GM23338 (cell line): ENCODE measurements around the gene CRHR1. TPM values are rescaled to one million over a fixed set of nuclear protein-coding genes. Genes with fewer than 3 reads are reported as not detected.

Experiments used
- ATAC-seq: fragments of 200-7000 bp; cut with Tn5 transposase; 3 replicates; pipeline ENCODE4 v1.9.1; 2020
- DNase-seq: peaks from one replicate; pipeline ENCODE4 v3.0.0-alpha.2; 2015; ENCODE audit warnings: low spot score
- H2AFZ ChIP-seq: fragments of 200-600 bp; sonication (generic); 2 replicates; pipeline ENCODE4 v1.8.0; 2016; ENCODE audit warnings: antibody characterized with exemption, mild to moderate bottlenecking, moderate library complexity
- H3F3A ChIP-seq: fragments of 200-600 bp; sonication (generic); replicated peaks from 2 replicates; pipeline ENCODE4 v1.8.0; 2017; ENCODE audit warnings: antibody characterized with exemption, mixed run types, low read depth
- H3K27ac ChIP-seq: fragments of 200-600 bp; sonication (generic); 2 replicates; pipeline ENCODE4 v1.6.1; 2016; ENCODE audit warnings: low read depth
- H3K27me3 ChIP-seq: fragments of 200-600 bp; sonication (generic); 2 replicates; pipeline ENCODE4 v1.8.0; 2016; ENCODE audit warnings: mild to moderate bottlenecking, mixed run types, moderate library complexity; ENCODE audit not compliant: insufficient read depth
- H3K36me3 ChIP-seq: fragments of 200-600 bp; sonication (generic); 2 replicates; pipeline ENCODE4 v1.8.0; 2016; ENCODE audit warnings: mild to moderate bottlenecking; ENCODE audit not compliant: insufficient read depth
- H3K4me1 ChIP-seq: fragments of 200-600 bp; sonication (generic); 2 replicates; pipeline ENCODE4 v1.8.0; 2016; ENCODE audit warnings: mild to moderate bottlenecking, moderate library complexity; ENCODE audit not compliant: insufficient read depth
- H3K4me2 ChIP-seq: fragments of 200-600 bp; sonication (generic); 2 replicates; pipeline ENCODE4 v1.7.1; 2017; ENCODE audit warnings: mixed run types
- H3K4me3 ChIP-seq: fragments of 200-600 bp; sonication (generic); 2 replicates; pipeline ENCODE4 v1.6.1; 2016; ENCODE audit warnings: mixed run types
- H3K79me2 ChIP-seq: fragments of 200-600 bp; sonication (generic); replicated peaks from 2 replicates; pipeline ENCODE4 v1.8.0; 2017; ENCODE audit warnings: mild to moderate bottlenecking; ENCODE audit not compliant: insufficient read depth
- H3K9me2 ChIP-seq: fragments of 200-600 bp; sonication (generic); 2 replicates; pipeline ENCODE4 v1.8.0; 2017; ENCODE audit not compliant: insufficient read depth
- H4K20me1 ChIP-seq: fragments of 200-600 bp; sonication (generic); replicated peaks from 2 replicates; pipeline ENCODE4 v1.8.0; 2017; ENCODE audit warnings: mild to moderate bottlenecking; ENCODE audit not compliant: insufficient read depth
- H3K27ac Mint-ChIP-seq: 2 replicates; pipeline ENCODE4 v1.8.0; 2020; ENCODE audit warnings: inconsistent platforms, mild to moderate bottlenecking, moderate library complexity, mixed read lengths
- H3K27me3 Mint-ChIP-seq: 3 replicates; pipeline ENCODE4 v1.8.0; 2022; ENCODE audit warnings: low read depth, mild to moderate bottlenecking, moderate library complexity, mixed read lengths, inconsistent platforms; ENCODE audit not compliant: insufficient read depth, poor library complexity
- H3K36me3 Mint-ChIP-seq: 3 replicates; pipeline ENCODE4 v1.8.0; 2021; ENCODE audit warnings: low read depth, mild to moderate bottlenecking, inconsistent platforms, moderate library complexity, mixed read lengths
- H3K4me1 Mint-ChIP-seq: 3 replicates; pipeline ENCODE4 v1.8.0; 2020; ENCODE audit warnings: mild to moderate bottlenecking, inconsistent platforms, mixed read lengths
- H3K4me3 Mint-ChIP-seq: 3 replicates; pipeline ENCODE4 v1.8.0; 2021; ENCODE audit warnings: moderate library complexity, mild to moderate bottlenecking, inconsistent platforms, mixed read lengths
- H3K9me3 Mint-ChIP-seq: 3 replicates; pipeline ENCODE4 v1.8.0; 2020; ENCODE audit warnings: moderate library complexity, mild to moderate bottlenecking, inconsistent platforms, mixed read lengths
- CREB1 ChIP-seq: fragments of 250-450 bp; sonication (Bioruptor Pico); IDR thresholded peaks from 2 replicates; pipeline ENCODE4 v1.5.0; 2020; ENCODE audit warnings: low read depth, mild to moderate bottlenecking, moderate library complexity
- EZH2 ChIP-seq: fragments of 200-600 bp; sonication (generic); IDR thresholded peaks from one replicate; pipeline ENCODE4 v1.8.0; 2017; ENCODE audit warnings: antibody characterized with exemption, mild to moderate bottlenecking, low read depth; ENCODE audit not compliant: unreplicated experiment
- EZH2phosphoT487 ChIP-seq: fragments of 200-600 bp; sonication (generic); IDR thresholded peaks from one replicate; pipeline ENCODE4 v1.8.1; 2018; ENCODE audit warnings: antibody characterized with exemption; ENCODE audit not compliant: unreplicated experiment
- JUNB ChIP-seq: IDR thresholded peaks from one replicate; pipeline ENCODE4 v1.6.1; 2016; ENCODE audit warnings: antibody characterized with exemption; ENCODE audit not compliant: unreplicated experiment
- NANOG ChIP-seq: IDR thresholded peaks from 2 replicates; pipeline ENCODE4 v1.6.1; 2016; ENCODE audit warnings: antibody characterized with exemption, borderline replicate concordance
- POLR2AphosphoS5 ChIP-seq: IDR thresholded peaks from 2 replicates; pipeline ENCODE4 v1.6.1; 2016; ENCODE audit warnings: antibody characterized with exemption, low read depth
- STAT1 ChIP-seq: IDR thresholded peaks from one replicate; pipeline ENCODE4 v1.6.1; 2016; ENCODE audit warnings: antibody characterized with exemption; ENCODE audit not compliant: unreplicated experiment
- ZNF114 ChIP-seq: fragments of 250-450 bp; sonication (Bioruptor Pico); IDR thresholded peaks from 2 replicates; pipeline ENCODE4 v1.5.0; 2020; ENCODE audit warnings: mild to moderate bottlenecking, moderate library complexity
- ZNF331 ChIP-seq: fragments of 250-450 bp; sonication (Bioruptor Pico); IDR thresholded peaks from 2 replicates; pipeline ENCODE4 v1.5.0; 2020; ENCODE audit warnings: low read depth, mild to moderate bottlenecking, moderate library complexity
- ZNF462 ChIP-seq: fragments of 250-450 bp; sonication (Bioruptor Pico); IDR thresholded peaks from 2 replicates; pipeline ENCODE4 v1.5.0; 2020; ENCODE audit warnings: mild to moderate bottlenecking, moderate library complexity
- polyA plus RNA-seq: library from polyadenylated mRNA; unstranded; fragments of >200 nt; fragmentation: Nextera tagmentation; extraction: Ambion mirVana; gene quantifications from 2 replicates; pipeline ENCODE4 v1.2.1, GENCODE V29; 2016
- total RNA-seq: library from RNA; depleted of rRNA; stranded (reverse); fragments of >200 nt; shearing (Covaris generic); gene quantifications from 2 replicates; pipeline ENCODE4 v1.2.3, GENCODE V29; 2014
- TF ChIP-seq, protein P1 (sequence below): IDR thresholded peaks from 2 replicates; pipeline ENCODE4 v1.6.1; 2016; ENCODE audit warnings: antibody characterized with exemption

Gene CRHR1
- total and polyA plus RNA-seq, 2 experiments from 2014 or later = 0.19 to 0.76 TPM

GRCh38 chr17:45854209-45854608 lies 70.1 kb downstream of the CRHR1 start:
- no peak overlapping the region for H3K4me3 Mint-ChIP-seq
- ATAC-seq = no peak
- no peak overlapping the region for H3K27ac ChIP-seq
- TF ChIP-seq JUNB (no peak), ZNF114 (CRISPR knock-in tag) (no peak), ZNF462 (CRISPR knock-in tag) (no peak), EZH2 (no peak), STAT1 (no peak), CREB1 (no peak), ZNF331 (CRISPR knock-in tag) (no peak), NANOG (no peak), EZH2phosphoT487 (no peak), POLR2AphosphoS5 (no peak)
- TF ChIP-seq, protein P1, sequence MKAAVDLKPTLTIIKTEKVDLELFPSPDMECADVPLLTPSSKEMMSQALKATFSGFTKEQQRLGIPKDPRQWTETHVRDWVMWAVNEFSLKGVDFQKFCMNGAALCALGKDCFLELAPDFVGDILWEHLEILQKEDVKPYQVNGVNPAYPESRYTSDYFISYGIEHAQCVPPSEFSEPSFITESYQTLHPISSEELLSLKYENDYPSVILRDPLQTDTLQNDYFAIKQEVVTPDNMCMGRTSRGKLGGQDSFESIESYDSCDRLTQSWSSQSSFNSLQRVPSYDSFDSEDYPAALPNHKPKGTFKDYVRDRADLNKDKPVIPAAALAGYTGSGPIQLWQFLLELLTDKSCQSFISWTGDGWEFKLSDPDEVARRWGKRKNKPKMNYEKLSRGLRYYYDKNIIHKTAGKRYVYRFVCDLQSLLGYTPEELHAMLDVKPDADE = no peak
- H3K27me3 ChIP-seq = no peaks in the 10 kb centered on the region
- no peaks in the 10 kb centered on the region for H3K36me3 Mint-ChIP-seq
- no peak overlapping the region for H3K4me3 ChIP-seq
- no peaks in the 10 kb centered on the region for H3K9me2 ChIP-seq
- peaks cover 9% of the 10 kb centered on the region for H3K27me3 Mint-ChIP-seq
- no peaks in the 10 kb centered on the region for H3K79me2 ChIP-seq
- H4K20me1 ChIP-seq = no peaks in the 10 kb centered on the region
- H2AFZ ChIP-seq = no peak overlapping the region
- H3K4me1 ChIP-seq = no peaks in the 10 kb centered on the region
- no peak overlapping the region for H3K4me2 ChIP-seq
- peaks cover 2% of the 10 kb centered on the region; the same call in 1 of the 3 replicates for H3K4me1 Mint-ChIP-seq
- H3F3A ChIP-seq = no peaks in the 10 kb centered on the region
- no peak for DNase-seq
- H3K27ac Mint-ChIP-seq = no peak overlapping the region
- H3K36me3 ChIP-seq = no peaks in the 10 kb centered on the region
- 0 out of 3 replicates have a peak, but pooled peaks cover 5% of the 10 kb centered on the region for H3K9me3 Mint-ChIP-seq
